ENCODE data around the gene DDIT4L. TPM values are rescaled to one million over a fixed set of nuclear protein-coding genes. Genes with fewer than 3 reads are reported as not detected.

DDIT4L gene
- total and polyA plus RNA-seq, 12 donors = 0.14 to 2.1 (median 0.54) TPM

- H3K27ac ChIP-seq = no peak overlapping the region
- no peaks in the 10 kb centered on the region for H3K36me3 ChIP-seq
- TF ChIP-seq, protein P1, sequence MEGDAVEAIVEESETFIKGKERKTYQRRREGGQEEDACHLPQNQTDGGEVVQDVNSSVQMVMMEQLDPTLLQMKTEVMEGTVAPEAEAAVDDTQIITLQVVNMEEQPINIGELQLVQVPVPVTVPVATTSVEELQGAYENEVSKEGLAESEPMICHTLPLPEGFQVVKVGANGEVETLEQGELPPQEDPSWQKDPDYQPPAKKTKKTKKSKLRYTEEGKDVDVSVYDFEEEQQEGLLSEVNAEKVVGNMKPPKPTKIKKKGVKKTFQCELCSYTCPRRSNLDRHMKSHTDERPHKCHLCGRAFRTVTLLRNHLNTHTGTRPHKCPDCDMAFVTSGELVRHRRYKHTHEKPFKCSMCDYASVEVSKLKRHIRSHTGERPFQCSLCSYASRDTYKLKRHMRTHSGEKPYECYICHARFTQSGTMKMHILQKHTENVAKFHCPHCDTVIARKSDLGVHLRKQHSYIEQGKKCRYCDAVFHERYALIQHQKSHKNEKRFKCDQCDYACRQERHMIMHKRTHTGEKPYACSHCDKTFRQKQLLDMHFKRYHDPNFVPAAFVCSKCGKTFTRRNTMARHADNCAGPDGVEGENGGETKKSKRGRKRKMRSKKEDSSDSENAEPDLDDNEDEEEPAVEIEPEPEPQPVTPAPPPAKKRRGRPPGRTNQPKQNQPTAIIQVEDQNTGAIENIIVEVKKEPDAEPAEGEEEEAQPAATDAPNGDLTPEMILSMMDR (IDR thresholded peaks at IDR 0.05) = no peak
- H3K4me3 ChIP-seq = no peak overlapping the region
- no peaks in the 10 kb centered on the region for H3K27me3 ChIP-seq
- 88 to 94% methylated on average over 1 of the region's 1 CpG for WGBS, 2 donors
- intact Hi-C loops (cut with DNase I) = no loop called here
- no peak for DNase-seq
- H3K9me3 ChIP-seq = no peaks in the 10 kb centered on the region
- ATAC-seq = no peak
- H3K4me1 ChIP-seq = no peaks in the 10 kb centered on the region
These were observed 12.4 kb downstream of the DDIT4L start for GRCh38 chr4:100177855-100178254.

- Histone ChIP-seq H3K36me3 (no peaks in the 10 kb centered on the region), H3K27me3 (no peaks in the 10 kb centered on the region), H3K9me3 (peaks cover 0 to 7% (median 0%) of the 10 kb centered on the region in 11 donors), H3K27ac (no peak overlapping the region), H3K4me3 (no peak overlapping the region), H3K4me1 (no peaks in the 10 kb centered on the region)
- TF ChIP-seq, protein P1 (IDR thresholded peaks at IDR 0.05) = no peak
- intact Hi-C loops (cut with DNase I) = no loop called here
- ATAC-seq (no peak), DNase-seq (no peak)
These were observed 13.1 kb downstream of the DDIT4L start for GRCh38 chr4:100177126-100177525.

GRCh38 chr4:100175858-100176257 is 14.4 kb downstream of the DDIT4L start:
- H3K4me1 ChIP-seq = no peaks in the 10 kb centered on the region
- DNase-seq = no peak
- H3K27ac ChIP-seq = no peak overlapping the region
- intact Hi-C loops (cut with DNase I) = no loop called here
- no peaks in the 10 kb centered on the region for H3K27me3 ChIP-seq
- H3K9me3 ChIP-seq = peaks cover 0 to 8% (median 0%) of the 10 kb centered on the region in 11 donors
- no peak overlapping the region for H3K4me3 ChIP-seq
- TF ChIP-seq, protein P1 (IDR thresholded peaks at IDR 0.05) = no peak
- H3K36me3 ChIP-seq = no peaks in the 10 kb centered on the region
- WGBS, 2 donors = 91 to 95% methylated on average over 2 of the region's 2 CpGs
- no peak for ATAC-seq

DNA sequence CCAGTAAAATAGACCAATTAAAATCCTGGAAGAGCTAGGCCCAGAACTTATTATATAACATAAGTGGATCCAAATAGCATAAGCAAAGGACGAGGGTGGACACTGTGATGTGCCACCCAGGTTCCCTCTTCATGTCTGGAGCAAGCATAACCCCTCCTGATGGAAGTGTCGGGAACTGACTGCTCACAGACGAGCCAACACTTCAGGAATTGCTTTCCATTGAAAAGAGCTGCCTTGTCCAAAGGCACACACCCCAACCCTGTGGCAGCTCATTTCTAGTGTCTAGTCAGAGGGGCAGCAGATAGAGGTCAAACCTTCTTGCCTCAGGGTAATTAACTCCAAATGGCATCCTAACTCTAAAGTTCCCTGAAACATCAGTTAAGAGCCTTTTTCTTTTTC is 15.3 kb downstream of the DDIT4L start:
- Histone ChIP-seq H3K4me3 (no peak overlapping the region), H3K27me3 (no peaks in the 10 kb centered on the region), H3K4me1 (peaks cover 0 to 3% (median 0%) of the 10 kb centered on the region in 9 donors), H3K27ac (no peak overlapping the region), H3K9me3 (peaks cover 0 to 8% (median 0%) of the 10 kb centered on the region in 11 donors), H3K36me3 (no peaks in the 10 kb centered on the region)
- intact Hi-C loops (cut with DNase I) = no loop called here
- DNase-seq (no peak), ATAC-seq (no peak)
- TF ChIP-seq, protein P1 (IDR thresholded peaks at IDR 0.05) = no peak
- 82 to 88% methylated on average over 3 of the region's 3 CpGs for WGBS, 2 donors
